K562 (cell line): Measurements from ENCODE around the gene WNK1. TPM values are rescaled to one million over a fixed set of nuclear protein-coding genes. Genes with fewer than 3 reads are reported as not detected.
A peak's percentile ranks its signal among the peaks of the same experiment; 100 is the strongest.

Source experiments
- ATAC-seq: fragments of 200-7000 bp; cut with Tn5 transposase; 3 replicates; pipeline ENCODE4 v1.9.1; 2020; ENCODE audit warnings: moderate library complexity
- BruUV-seq: library from RNA; stranded (reverse); fragments of 400-500 nt; replicated peaks from 2 replicates; lab custom pipeline; 2021; lab: Mats Ljungman, UMichigan
- CTCF ChIA-PET: fragments of 300-600 bp; formaldehyde crosslinking; extraction: SDS; loops from one replicate; lab custom pipeline; 2021; ENCODE audit warnings: low intra/inter-chr PET ratio; lab: Yijun Ruan, JAX
- POLR2A ChIA-PET: fragments of 300-600, 350-650 bp; sonication (Branson Sonifier 250); formaldehyde crosslinking; extraction: SDS; loops from one replicate; lab custom pipeline; 2021; ENCODE audit warnings: antibody characterized with exemption, inconsistent platforms; lab: Yijun Ruan, JAX
- DNase-seq, 4 experiments: peaks; one replicate each; pipeline versions ENCODE4 v3.0.0 to v3.0.0-alpha.2; 2011 to 2018; ENCODE audit warnings: low spot score in 3 of 4, mixed read lengths in 3 of 4; ENCODE audit errors: extremely low read depth in 1 of 4
- FAIRE-seq: peaks from 2 replicates; lab custom pipeline; 2011; peaks lifted over from hg19 to GRCh38; lab: Jason Lieb, UNC
- H2AFZ ChIP-seq: 2 replicates; pipeline ENCODE4 v1.6.0; 2011; ENCODE audit warnings: low read depth, low read length, control low read depth, inconsistent platforms
- H3K27ac ChIP-seq: fragments of 200-600 bp; 3 replicates; pipeline ENCODE4 v1.8.0; 2011; ENCODE audit warnings: low read depth, mild to moderate bottlenecking, control low read depth, inconsistent platforms, low read length, moderate library complexity, mixed read lengths; ENCODE audit errors: extremely low read depth
- H3K27me3 ChIP-seq, 2 experiments: fragments of 300-600 bp in 1 of 2; 2 replicates in 1 of 2; 3 replicates in 1 of 2; pipeline versions ENCODE4 v1.6.0 to v1.8.0; 2011; ENCODE audit warnings: inconsistent platforms in 2 of 2, low read length in 2 of 2, mild to moderate bottlenecking in 1 of 2, mixed read lengths in 1 of 2, moderate library complexity in 1 of 2; ENCODE audit not compliant: control insufficient read depth in 2 of 2, insufficient read depth in 2 of 2
- H3K36me3 ChIP-seq: fragments of 300-600 bp; 3 replicates; pipeline ENCODE4 v1.8.0; 2011; ENCODE audit warnings: mild to moderate bottlenecking, low read length, inconsistent platforms; ENCODE audit not compliant: control insufficient read depth, insufficient read depth
- H3K4me1 ChIP-seq, 2 experiments: fragments of 200-600 bp in 1 of 2; replicated peaks in 1 of 2; 2 replicates in 1 of 2; 3 replicates in 1 of 2; pipeline versions ENCODE4 v1.5.1 to v1.8.0; 2011; ENCODE audit warnings: inconsistent platforms in 2 of 2, low read length in 2 of 2, mild to moderate bottlenecking in 1 of 2, mixed read lengths in 1 of 2, moderate library complexity in 1 of 2; ENCODE audit not compliant: control insufficient read depth in 2 of 2, insufficient read depth in 2 of 2
- H3K4me2 ChIP-seq: 2 replicates; pipeline ENCODE4 v1.6.1; 2011; ENCODE audit warnings: low read length, control low read depth, inconsistent platforms, mixed read lengths; ENCODE audit not compliant: insufficient read depth
- H3K4me3 ChIP-seq: fragments of 200-600 bp; sonication (generic), shearing (Covaris generic); 2 replicates; pipeline ENCODE4 v1.5.1; 2016; ENCODE audit warnings: control low read depth, inconsistent platforms
- H3K79me2 ChIP-seq: fragments of 200-600 bp; 3 replicates; pipeline ENCODE4 v1.8.0; 2011; ENCODE audit warnings: low read length, inconsistent platforms; ENCODE audit not compliant: control insufficient read depth, insufficient read depth
- H3K9ac ChIP-seq, 2 experiments: 2 replicates each; pipeline versions ENCODE4 v1.6.0 to v1.6.1; 2011; ENCODE audit warnings: low read depth in 2 of 2, low read length in 2 of 2, control low read depth in 1 of 2, inconsistent platforms in 1 of 2, mild to moderate bottlenecking in 1 of 2, mixed read lengths in 1 of 2; ENCODE audit not compliant: insufficient read depth in 1 of 2
- H3K9me1 ChIP-seq: one replicate; pipeline ENCODE4 v1.6.0; 2011; ENCODE audit warnings: inconsistent platforms, mild to moderate bottlenecking, low read length, moderate library complexity; ENCODE audit not compliant: control insufficient read depth, insufficient read depth
- H3K9me3 ChIP-seq: replicated peaks from 2 replicates; pipeline ENCODE4 v1.5.1; 2011; ENCODE audit warnings: low read depth, low read length, inconsistent platforms; ENCODE audit not compliant: control insufficient read depth, insufficient read depth
- H4K20me1 ChIP-seq: replicated peaks from 2 replicates; pipeline ENCODE4 v1.6.1; 2011; ENCODE audit warnings: low read length, inconsistent platforms, mixed read lengths; ENCODE audit not compliant: control insufficient read depth, insufficient read depth
- ARID1B ChIP-seq: fragments of 450-650 bp; IDR thresholded peaks from 2 replicates; pipeline ENCODE4 v1.6.1; 2016; ENCODE audit warnings: antibody characterized with exemption, mild to moderate bottlenecking, inconsistent platforms
- CBFA2T2 ChIP-seq: fragments of 450-650 bp; conservative IDR thresholded peaks from 2 replicates; pipeline ENCODE4 v1.6.1; 2017; ENCODE audit warnings: mild to moderate bottlenecking
- CBFA2T3 ChIP-seq: fragments of 450-650 bp; IDR thresholded peaks from 2 replicates; pipeline ENCODE4 v1.6.1; 2017
- CC2D1A ChIP-seq: fragments of 450-650 bp; IDR thresholded peaks from 2 replicates; pipeline ENCODE4 v1.6.1; 2017; ENCODE audit warnings: mild to moderate bottlenecking
- DDX20 ChIP-seq: fragments of 450-650 bp; IDR thresholded peaks from 2 replicates; pipeline ENCODE4 v1.6.1; 2016; ENCODE audit warnings: missing genetic modification characterization, low read depth, mild to moderate bottlenecking, missing compliant biosample characterization, moderate library complexity
- EP300 ChIP-seq: IDR thresholded peaks from 2 replicates; pipeline ENCODE4 v1.6.1; 2012; ENCODE audit warnings: low read length, improper control_type of control experiment
- FOXM1 ChIP-seq, 2 experiments: fragments of 450-650 bp in 1 of 2; sonication (generic) in 1 of 2; formaldehyde crosslinking in 1 of 2; IDR thresholded peaks; 2 replicates each; pipeline versions ENCODE4 v1.6.1 to v1.9.0; 2017 to 2022; ENCODE audit warnings: low read depth in 2 of 2, mild to moderate bottlenecking in 2 of 2, missing genetic modification reagents in 1 of 2, moderate library complexity in 1 of 2
- GABPB1 ChIP-seq: sonication (generic); formaldehyde crosslinking; IDR thresholded peaks from 2 replicates; pipeline ENCODE4 v1.8.0; 2022; ENCODE audit warnings: mild to moderate bottlenecking, missing genetic modification reagents
- GTF2F1 ChIP-seq: IDR thresholded peaks from 2 replicates; pipeline ENCODE4 v1.6.1; 2011; ENCODE audit warnings: low read depth, low read length, improper control_type of control experiment
- LEF1 ChIP-seq: fragments of 450-650 bp; IDR thresholded peaks from 2 replicates; pipeline ENCODE4 v1.6.1; 2016; ENCODE audit warnings: mild to moderate bottlenecking
- MED1 ChIP-seq: sonication (generic); formaldehyde crosslinking; IDR thresholded peaks from 2 replicates; pipeline ENCODE4 v1.8.1; 2023; ENCODE audit warnings: missing genetic modification reagents, borderline replicate concordance
- POLR2AphosphoS5 ChIP-seq: IDR thresholded peaks from 2 replicates; pipeline ENCODE4 v1.6.1; 2011; ENCODE audit warnings: mild to moderate bottlenecking, low read depth, low read length, moderate library complexity; ENCODE audit not compliant: control insufficient read depth, insufficient read depth
- RHOXF2B ChIP-seq: fragments of 250-450 bp; sonication (Bioruptor Pico); conservative IDR thresholded peaks from 2 replicates; pipeline ENCODE4 v1.5.1; 2021
- TAF15 ChIP-seq: fragments of 200-400 bp; formaldehyde crosslinking; IDR thresholded peaks from 2 replicates; pipeline ENCODE4 v1.6.1; 2017; ENCODE audit warnings: mild to moderate bottlenecking, low read depth, low read length, moderate library complexity
- TAL1 ChIP-seq: fragments of 450-650 bp; IDR thresholded peaks from 2 replicates; pipeline ENCODE4 v1.6.1; 2016; ENCODE audit warnings: mild to moderate bottlenecking
- TBP ChIP-seq: optimal IDR thresholded peaks from 2 replicates; pipeline ENCODE3; 2011; ENCODE audit warnings: low read depth, low read length, improper control_type of control experiment
- TRIM24 ChIP-seq, 2 experiments: fragments of 450-650 bp; IDR thresholded peaks; 2 replicates each; pipeline ENCODE4 v1.6.1; 2016
- TRIM28 ChIP-seq: fragments of 450-650 bp; IDR thresholded peaks from 2 replicates; pipeline ENCODE4 v1.6.1; 2017
- ZBED1 ChIP-seq: IDR thresholded peaks from 2 replicates; pipeline ENCODE4 v1.6.1; 2014
- ZBTB5 ChIP-seq: fragments of 450-650 bp; IDR thresholded peaks from 2 replicates; pipeline ENCODE4 v1.6.1; 2017; ENCODE audit warnings: antibody characterized with exemption
- ZFP1 ChIP-seq: fragments of 450-650 bp; formaldehyde crosslinking; IDR thresholded peaks from 2 replicates; pipeline ENCODE4 v1.4.0; 2020; ENCODE audit warnings: mild to moderate bottlenecking, mixed read lengths
- ZNF551 ChIP-seq: fragments of 250-450 bp; sonication (Bioruptor Pico); IDR thresholded peaks from 2 replicates; pipeline ENCODE4 v1.5.0; 2021; ENCODE audit warnings: mild to moderate bottlenecking, moderate library complexity
- WGBS: fragments of 100-300 bp; shearing (Covaris generic); methylation state at CpG from one replicate; pipeline ENCODE4 v1.1.6; 2016; ENCODE audit warnings: low coverage, mixed read lengths; ENCODE audit not compliant: insufficient coverage; ENCODE audit errors: missing lambda C conversion rate; 5-methylcytosine and 5-hydroxymethylcytosine counted together
- in situ Hi-C: fragments of 300-500 bp; cut with MboI; formaldehyde crosslinking; loops from 4 replicates; pipeline ENCODE4 v1.15.0; 2018; ENCODE audit warnings: inconsistent platforms, mixed read lengths
- intact Hi-C: fragments of 100-400 bp; cut with micrococcal nuclease; formaldehyde crosslinking; loops from 2 replicates; pipeline ENCODE4 v1.14.2; 2022
- polyA plus RNA-seq, 8 experiments: library from polyadenylated mRNA; depleted of rRNA in 4 of 8; stranded (reverse) in 5 of 8; unstranded in 3 of 8; fragments of >200 nt; fragmentation: Nextera tagmentation in 2 of 8; fragmentation: Illumina TruSeq in 1 of 8; extraction: Ambion mirVana in 2 of 8; extraction: Trizol in 1 of 8; gene quantifications; 2 replicates each; pipeline versions ENCODE4 v1.2.1 to v1.2.3, GENCODE V29; 2011 to 2014; ENCODE audit warnings: inconsistent platforms in 1 of 8, missing spikeins in 1 of 8
- total RNA-seq, 7 experiments: library from RNA; depleted of rRNA in 6 of 7; stranded (reverse); fragments of >200 nt in 6 of 7; fragmentation: Illumina TruSeq in 2 of 7; extraction: Trizol in 2 of 7; gene quantifications; 2 replicates each; pipeline versions ENCODE4 v1.2.1 to v1.2.3, GENCODE V29; 2011 to 2021; ENCODE audit warnings: low replicate concordance in 1 of 7
- TF ChIP-seq, protein P1 (sequence below): sonication (generic); formaldehyde crosslinking; IDR thresholded peaks from 2 replicates; pipeline ENCODE4 v1.8.0; 2022; ENCODE audit warnings: mild to moderate bottlenecking, missing genetic modification reagents

Gene WNK1
- total and polyA plus RNA-seq, 9 of the 15 experiments (the other 6 are each of a cell fraction or from before 2014, with no cell fraction given): 4.3 to 73.9 (median 31.0) TPM

DNA sequence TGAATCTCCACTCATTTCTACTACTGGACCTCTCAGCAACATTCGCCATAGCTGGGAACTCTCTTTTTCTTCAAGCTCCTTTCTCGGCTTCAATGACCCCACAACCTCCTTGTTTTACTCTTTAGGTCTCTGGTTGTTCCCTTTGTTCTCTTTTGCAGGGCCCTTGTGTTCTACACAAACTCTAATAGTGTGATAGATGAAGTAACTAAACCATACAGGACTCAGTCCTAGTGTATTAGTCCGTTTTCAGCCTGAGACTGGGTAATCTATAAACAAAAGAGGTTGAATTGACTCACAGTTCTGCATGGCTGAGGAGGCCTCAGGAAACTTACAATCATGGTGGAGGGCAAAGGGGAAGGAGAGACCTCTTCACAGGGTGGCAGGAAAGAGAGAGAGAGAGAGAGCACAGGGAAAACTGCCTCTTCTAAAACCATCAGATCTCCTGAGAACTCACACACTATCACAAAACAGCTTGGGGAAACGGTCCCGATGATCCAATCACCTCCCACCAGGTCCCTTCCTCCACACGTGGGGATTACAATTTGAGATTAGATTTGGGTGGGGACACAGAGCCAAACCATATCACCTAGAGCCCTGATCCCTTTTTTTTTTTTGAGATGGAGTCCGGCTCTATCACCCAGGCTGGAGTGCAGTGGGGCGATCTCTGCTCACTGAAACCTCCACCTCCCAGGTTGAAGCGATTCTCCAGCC lies 32.0 kb upstream of the WNK1 start:
- ATAC-seq: no peak
- Histone ChIP-seq H3K27ac (peak overlapping the region; percentile 32; the same call in 2 of the 3 replicates), H4K20me1 (no peaks in the 10 kb centered on the region), H3K4me3 (no peak overlapping the region), H3K9ac (no peak overlapping the region), H3K9me1 (no peaks in the 10 kb centered on the region), H3K36me3 (no peaks in the 10 kb centered on the region), H3K9me3 (no peaks in the 10 kb centered on the region; the same call in 1 of the 2 replicates), H3K4me2 (no peak overlapping the region), H3K4me1 (peaks cover 4 to 14% of the 10 kb centered on the region in 2 experiments; a peak in 3 of 5 replicates), H3K79me2 (no peaks in the 10 kb centered on the region), H2AFZ (peak overlapping the region; percentile 66), H3K27me3 (no peaks in the 10 kb centered on the region)
- no TSS peak for BruUV-seq
- WGBS: 61% methylated on average over 3 of the region's 9 CpGs
- no peak for FAIRE-seq
- intact Hi-C loops (no loop called here), in situ Hi-C loops (no loop called here)
- DNase-seq: peak in 1 of 4 experiments; percentile 46
- CTCF ChIA-PET: no interaction called here
- POLR2A ChIA-PET: no interaction called here
- TF ChIP-seq DDX20 (no peak), TBP (no peak), CC2D1A (peak; percentile 73; the same call in 1 of the 2 replicates), ZBED1 (no peak), POLR2AphosphoS5 (no peak), TAL1 (peak; percentile 77), ZBTB5 (0 out of 2 replicates have a peak, but pooled peaks have one; percentile 25), ZFP1 (CRISPR knock-in tag) (no peak), GABPB1 (CRISPR knock-in tag) (no peak), FOXM1 (IDR thresholded peaks at IDR 0.05; ENCODE audit: low read depth) (peak; percentile 16; the same call in 1 of the 2 replicates), FOXM1 (CRISPR knock-in tag; IDR thresholded peaks at IDR 0.05; ENCODE audit: low read depth) (no peak), EP300 (0 out of 2 replicates have a peak, but pooled peaks have one; percentile 6), TRIM24 (IDR thresholded peaks at IDR 0.05) (0 out of 4 replicates have a peak, but pooled peaks of 1 of the 2 experiments have one; percentile 68), LEF1 (no peak), TAF15 (no peak), CBFA2T3 (peak; percentile 76), ZNF551 (CRISPR knock-in tag) (no peak), CBFA2T2 (peak; percentile 64), RHOXF2B (no peak), GTF2F1 (no peak), MED1 (no peak), ARID1B (peak; percentile 57), TRIM28 (no peak)
- TF ChIP-seq, protein P1, sequence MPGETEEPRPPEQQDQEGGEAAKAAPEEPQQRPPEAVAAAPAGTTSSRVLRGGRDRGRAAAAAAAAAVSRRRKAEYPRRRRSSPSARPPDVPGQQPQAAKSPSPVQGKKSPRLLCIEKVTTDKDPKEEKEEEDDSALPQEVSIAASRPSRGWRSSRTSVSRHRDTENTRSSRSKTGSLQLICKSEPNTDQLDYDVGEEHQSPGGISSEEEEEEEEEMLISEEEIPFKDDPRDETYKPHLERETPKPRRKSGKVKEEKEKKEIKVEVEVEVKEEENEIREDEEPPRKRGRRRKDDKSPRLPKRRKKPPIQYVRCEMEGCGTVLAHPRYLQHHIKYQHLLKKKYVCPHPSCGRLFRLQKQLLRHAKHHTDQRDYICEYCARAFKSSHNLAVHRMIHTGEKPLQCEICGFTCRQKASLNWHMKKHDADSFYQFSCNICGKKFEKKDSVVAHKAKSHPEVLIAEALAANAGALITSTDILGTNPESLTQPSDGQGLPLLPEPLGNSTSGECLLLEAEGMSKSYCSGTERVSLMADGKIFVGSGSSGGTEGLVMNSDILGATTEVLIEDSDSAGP (CRISPR knock-in tag): no peak
